ENCODE measurements around the gene NCKIPSD. TPM values are rescaled to one million over a fixed set of nuclear protein-coding genes. Genes with fewer than 3 reads are reported as not detected.

Gene NCKIPSD
- total RNA-seq = 21.9 and 23.8 TPM in 2 replicates

GRCh38 chr3:48685603-48686511, at the start of gene NCKIPSD:
Gene NCKIPSD, minus strand, starts transcription at chr3:48685915. Its CDS starts 108 bp downstream, at chr3:48685807.

GRCh38 chr3:48716982-48717746, 31.4 kb upstream of the NCKIPSD start, which contains the start of gene IP6K2:
Gene IP6K2, minus strand, starts transcription at chr3:48717221. Its CDS starts 21,930 bp downstream, at chr3:48695291.

GRCh38 chr3:48662753-48663488, 22.8 kb downstream of the NCKIPSD start, which contains the start of gene CELSR3:
Gene CELSR3, minus strand, starts transcription at chr3:48662886. Its CDS starts 252 bp downstream, at chr3:48662634.

GRCh38 chr3:48635222-48636021, 50.3 kb downstream of the NCKIPSD start, which contains the start of gene SLC26A6:
Gene SLC26A6, minus strand, starts transcription at chr3:48635461. Its CDS starts 68 bp downstream, at chr3:48635393.

Small RNA genes lying within 50 kb of the gene (small RNA-seq; reads per million reads assigned to genes)
- not detected for gene AC141002.1 (ENCODE audit: low replicate concordance)

Other genes starting within 250 kb of the NCKIPSD start
- gene CCDC51, start 245.8 kb downstream of the NCKIPSD start, total RNA-seq = 15.3 and 17.1 TPM in 2 replicates
- 108 and 139 TPM in 2 replicates for gene TMA7, start 245.7 kb downstream of the NCKIPSD start, total RNA-seq
- gene ATRIP, start 239.2 kb downstream of the NCKIPSD start, total RNA-seq = 3.1 and 15.2 TPM in 2 replicates
- 192 and 194 TPM in 2 replicates for gene SHISA5, start 181.7 kb downstream of the NCKIPSD start, total RNA-seq
- gene PFKFB4, start 129.1 kb downstream of the NCKIPSD start, total RNA-seq = 7.9 and 45.8 TPM in 2 replicates
- gene UCN2, start 122.1 kb downstream of the NCKIPSD start, total RNA-seq = 2.2 and 25.1 TPM in 2 replicates
- gene COL7A1, start 90.6 kb downstream of the NCKIPSD start, total RNA-seq = 23.6 and 259 TPM in 2 replicates
- gene UQCRC1, start 76.3 kb downstream of the NCKIPSD start, total RNA-seq = 448 and 544 TPM in 2 replicates
- not detected in 2 replicates for gene TMEM89, start 64.1 kb downstream of the NCKIPSD start, total RNA-seq
- 49.5 and 53.8 TPM in 2 replicates for gene SLC26A6, start 50.5 kb downstream of the NCKIPSD start, total RNA-seq
- 1.1 and 2.4 TPM in 2 replicates for gene CELSR3, start 23.0 kb downstream of the NCKIPSD start, total RNA-seq
- gene IP6K2, start 31.3 kb upstream of the NCKIPSD start, total RNA-seq = 38.7 and 39.9 TPM in 2 replicates
- gene PRKAR2A, start 162.0 kb upstream of the NCKIPSD start, total RNA-seq = 35.5 and 73.4 TPM in 2 replicates
- gene SLC25A20, start 213.0 kb upstream of the NCKIPSD start, total RNA-seq = 17.1 and 18.6 TPM in 2 replicates
- gene ARIH2, start 232.9 kb upstream of the NCKIPSD start, total RNA-seq = 91.7 and 92.5 TPM in 2 replicates

Measured in placental pericyte (primary cell).